HG03575 (cell line): Measurements from ENCODE around the gene SLFN14.

ENCODE experiments used
- ATAC-seq: cut with Tn5 transposase; IDR thresholded peaks from one replicate; pipeline ENCODE4 v1.9.1; 2021; ENCODE audit not compliant: unreplicated experiment, insufficient number of reproducible peaks, low FRiP score; ENCODE audit errors: extremely low read depth

SLFN14 gene

DNA sequence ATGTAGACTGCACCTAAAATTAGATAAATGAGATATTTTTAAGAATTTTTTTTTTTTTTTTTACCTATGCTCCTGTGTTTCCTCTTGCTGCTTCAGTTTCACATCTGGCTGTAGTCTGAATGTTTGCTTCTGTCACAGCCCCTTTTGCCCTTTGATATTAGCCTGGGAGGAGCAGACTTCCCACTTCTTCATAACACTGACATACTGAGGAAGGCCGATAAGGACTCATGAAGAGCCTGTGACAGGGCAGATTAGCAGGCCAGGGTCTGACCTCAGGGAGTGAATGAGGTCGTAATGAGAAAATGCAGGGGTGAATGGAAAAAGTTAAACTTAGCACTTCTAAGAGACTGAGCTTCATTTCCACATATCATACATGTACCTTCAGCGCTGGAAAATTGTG lies at the start of gene SLFN14:
Gene SLFN14, minus strand, starts transcription at position 117 of the 400 bp plus-strand sequence. CDS start 2,757 bp downstream, outside the sequence.
- ATAC-seq, result no peak

DNA sequence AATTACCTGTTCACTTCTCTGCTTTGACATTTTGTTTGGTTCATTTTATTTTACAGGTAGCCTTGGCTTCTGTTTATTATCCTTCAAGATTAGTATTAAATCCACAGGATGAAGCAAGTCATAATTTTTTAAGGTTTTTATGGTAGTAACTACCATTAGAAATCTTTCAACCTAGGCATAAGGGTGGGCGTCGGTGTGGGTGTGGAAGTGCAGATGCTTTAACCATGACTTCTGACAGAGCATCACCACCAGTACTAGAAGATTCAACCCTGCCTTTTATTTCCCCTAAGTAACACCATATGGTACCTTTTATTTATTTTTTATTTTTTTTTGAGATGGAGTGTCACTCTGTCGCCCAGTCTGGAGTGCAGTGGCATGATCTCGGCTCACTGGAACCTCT lies 49.2 kb upstream of the SLFN14 start:
- no peak for ATAC-seq

GRCh38 chr17:35607239-35607847 lies 46.7 kb upstream of the SLFN14 start:
- no peak for ATAC-seq

DNA sequence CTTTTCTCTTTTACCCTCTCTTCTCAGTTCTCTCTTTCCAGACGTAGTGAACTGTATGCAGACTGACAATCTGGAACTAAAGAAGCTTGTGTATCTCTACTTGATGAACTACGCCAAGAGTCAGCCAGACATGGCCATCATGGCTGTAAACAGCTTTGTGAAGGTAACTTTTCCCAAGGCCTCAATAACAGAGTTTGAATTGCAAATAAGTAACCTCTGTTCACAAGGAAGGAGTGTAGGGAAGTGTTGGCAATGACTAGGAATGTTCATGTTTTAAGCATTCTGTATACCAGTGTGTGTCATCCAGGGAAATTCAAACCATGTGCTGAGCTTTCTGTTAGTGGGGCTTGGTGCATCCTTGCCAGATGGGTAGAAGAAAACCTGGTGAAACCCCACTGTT lies 45.1 kb upstream of the SLFN14 start:
- no peak for ATAC-seq

GRCh38 chr17:35603674-35604073 lies 43.1 kb upstream of the SLFN14 start:
- ATAC-seq, result no peak

- no peak for ATAC-seq
Measured at GRCh38 chr17:35597604-35598003, 37.0 kb upstream of the SLFN14 start.

DNA sequence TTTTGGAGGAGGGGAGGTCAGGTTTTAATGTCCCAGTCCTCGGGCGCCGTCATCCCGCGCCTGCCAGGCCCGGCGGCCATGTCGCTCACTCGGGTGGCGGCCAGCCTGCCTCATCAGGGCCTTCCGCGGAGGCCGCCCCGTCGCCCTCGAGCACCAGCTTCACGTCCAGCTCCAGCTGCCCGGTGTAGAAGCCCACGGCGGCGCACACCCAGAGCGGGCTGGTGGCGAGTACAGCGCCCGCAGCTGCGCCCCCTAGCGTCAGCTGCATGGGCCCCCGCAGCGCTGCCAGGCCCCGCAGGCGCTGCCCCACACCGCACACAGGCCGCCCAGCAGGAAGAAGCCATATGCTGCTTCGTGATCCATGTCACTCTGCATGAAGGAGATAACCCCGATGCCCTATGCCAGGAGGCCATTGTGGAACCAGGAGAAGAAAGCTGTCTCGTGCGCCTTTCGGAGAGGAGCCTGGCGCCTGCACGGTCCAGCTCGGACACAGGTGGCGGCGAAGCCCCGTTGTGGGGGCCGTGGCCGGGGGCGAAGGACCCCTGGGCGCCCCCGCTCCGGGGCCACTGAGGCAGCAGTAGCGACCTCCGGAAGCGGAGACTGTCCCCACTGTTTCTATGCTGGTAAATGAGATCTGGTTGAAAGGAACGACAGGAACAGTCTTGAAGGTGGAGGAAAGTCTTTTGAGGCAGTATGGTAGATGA lies 36.1 kb upstream of the SLFN14 start:
- no peak for ATAC-seq

- ATAC-seq, result no peak
Measured at GRCh38 chr17:35596072-35596471, 35.5 kb upstream of the SLFN14 start.

- ATAC-seq, result no peak
Measured at GRCh38 chr17:35588196-35588920, 27.7 kb upstream of the SLFN14 start.

DNA sequence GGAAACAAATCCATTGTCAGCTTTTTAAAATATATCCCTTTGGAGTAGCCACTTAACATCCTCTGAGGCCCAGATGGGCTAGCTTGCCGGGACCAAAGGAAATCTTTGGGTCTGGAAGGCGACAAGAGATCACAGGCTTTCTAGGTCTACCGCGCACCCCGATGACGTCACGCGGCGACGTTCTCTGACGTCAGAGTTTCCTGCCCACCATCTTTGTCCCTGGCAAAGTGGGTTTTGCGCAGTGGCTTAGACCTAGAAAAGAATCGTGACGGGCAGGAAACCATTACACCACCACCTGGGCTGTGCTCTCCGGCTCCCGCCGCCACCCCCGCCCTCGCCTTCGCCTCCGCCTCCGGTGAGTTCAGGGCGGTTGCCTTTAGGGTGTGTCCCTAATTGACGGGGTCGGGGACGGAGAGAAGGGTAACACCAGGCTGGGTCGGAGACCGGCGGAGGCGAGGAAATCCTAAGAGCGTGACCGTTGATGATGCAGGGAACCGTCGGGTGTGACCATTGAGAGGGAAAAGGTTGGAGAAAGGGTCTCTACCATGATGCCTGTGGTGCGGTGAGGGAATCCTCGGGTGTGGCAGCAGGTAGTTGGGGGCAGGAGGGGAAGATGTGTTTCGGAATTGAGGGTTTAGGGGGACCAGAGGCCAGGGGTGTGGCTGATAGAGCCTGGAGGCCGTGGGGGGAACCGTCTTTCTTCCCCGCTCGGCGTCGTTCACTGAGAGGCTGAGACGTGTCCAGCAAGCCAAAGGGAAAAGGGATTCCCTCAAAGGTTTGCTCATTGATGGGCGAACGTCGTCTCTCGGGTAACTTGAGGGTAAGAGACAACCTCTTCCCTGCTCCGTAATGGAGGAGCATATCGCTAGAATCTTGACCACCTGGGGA lies 26.7 kb upstream of the SLFN14 start, which contains the start of gene AP2B1:
Gene AP2B1, plus strand, starts transcription at position 249 of the 888 bp plus-strand sequence. CDS start 6,709 bp downstream, outside the sequence.
- peak; percentile 67 for ATAC-seq

DNA sequence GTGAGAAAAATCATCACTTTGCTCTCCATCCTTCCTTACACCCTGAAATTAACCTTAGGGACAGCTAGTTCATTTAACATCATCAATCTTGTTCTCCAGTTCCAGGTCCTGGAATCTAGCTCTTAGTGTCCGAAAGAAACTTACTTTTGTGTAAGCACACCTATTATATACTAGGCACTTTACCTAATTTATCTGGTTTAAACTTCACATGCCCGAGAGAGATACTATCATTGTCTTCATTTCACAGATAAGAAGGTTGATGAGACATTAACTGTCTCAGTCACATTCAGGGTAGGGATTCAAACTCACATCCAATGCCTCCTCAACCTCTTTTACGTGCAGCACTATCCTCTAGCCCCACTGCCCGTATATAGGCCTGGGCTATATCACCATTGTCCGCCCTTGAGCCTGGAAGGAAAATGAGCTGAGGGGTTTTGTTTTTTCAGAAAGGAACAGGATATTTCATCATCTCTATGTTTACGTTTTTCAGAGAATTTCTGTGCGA lies 26.0 kb upstream of the SLFN14 start:
- no peak for ATAC-seq

GRCh38 chr17:35584061-35584460 lies 23.4 kb upstream of the SLFN14 start:
- ATAC-seq, result no peak

DNA sequence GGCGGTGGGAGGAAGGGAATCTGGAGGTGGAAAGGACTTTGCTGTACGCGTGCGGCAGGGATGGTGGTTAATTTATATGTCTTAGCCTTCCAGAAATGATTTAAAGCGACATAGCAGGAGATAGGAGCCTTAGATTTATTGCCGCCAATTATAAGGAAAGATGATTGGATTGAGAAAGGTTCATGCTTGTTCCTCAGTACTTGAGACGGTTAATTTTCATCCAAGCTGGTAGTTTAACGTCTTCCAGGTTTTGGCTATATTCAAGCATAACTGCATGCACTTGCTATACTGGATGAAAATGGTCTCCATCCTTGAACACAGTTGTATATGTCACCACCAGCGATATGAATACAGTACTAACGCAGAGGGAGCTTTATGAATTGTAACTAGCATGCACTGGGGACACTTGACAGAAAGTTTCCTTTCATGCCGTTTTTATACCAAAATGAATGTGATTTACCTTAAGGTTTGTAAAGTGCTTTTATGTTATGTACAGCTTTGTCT lies 18.4 kb upstream of the SLFN14 start:
- no peak for ATAC-seq

GRCh38 chr17:35578197-35578928 lies 17.7 kb upstream of the SLFN14 start, which contains the start of gene PEX12:
PEX12 (minus strand) TSS chr17:35578571; CDS start chr17:35578021, 550 bp downstream.
- ATAC-seq, result no peak

GRCh38 chr17:35577830-35578196 lies 17.2 kb upstream of the SLFN14 start:
- ATAC-seq, result no peak

DNA sequence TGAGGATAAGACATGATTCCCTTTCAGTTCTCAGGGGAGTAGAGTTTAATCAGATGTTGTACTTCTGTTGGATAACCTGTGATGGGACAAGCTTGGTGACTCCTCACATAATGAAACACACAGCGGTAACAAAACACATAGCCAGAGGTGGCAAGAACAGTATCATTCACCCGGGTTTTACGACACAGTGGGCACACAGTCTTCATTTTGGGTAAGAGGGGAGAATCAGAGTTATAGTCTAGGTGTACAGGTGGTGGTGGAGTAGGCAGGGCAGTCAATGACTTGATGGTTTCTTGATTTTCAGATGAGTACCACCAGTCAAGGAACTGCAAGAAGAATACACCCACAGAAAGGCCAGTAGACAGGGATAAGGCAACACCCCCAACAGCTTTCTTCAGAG lies 15.1 kb upstream of the SLFN14 start:
- ATAC-seq, result no peak

DNA sequence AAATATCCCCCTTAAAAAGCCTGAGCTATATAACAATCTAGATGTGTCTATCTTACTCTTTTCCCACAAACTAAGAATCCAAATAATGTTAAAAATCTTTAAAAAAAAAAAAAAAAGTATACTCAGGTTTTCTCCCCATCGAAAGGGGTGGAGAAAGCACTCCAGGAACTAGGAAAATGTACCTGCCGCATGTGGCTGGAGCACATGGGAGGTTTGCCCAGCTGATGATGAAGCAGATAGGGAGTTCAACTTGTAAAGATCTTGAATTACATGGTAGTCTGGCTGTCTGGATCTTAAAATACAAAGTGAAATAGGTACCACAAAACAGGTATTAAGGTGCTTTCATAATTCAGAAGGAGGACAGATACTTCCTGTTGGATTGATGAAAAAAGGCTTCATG lies 8.8 kb upstream of the SLFN14 start:
- no peak for ATAC-seq

GRCh38 chr17:35568561-35568960 lies 7.9 kb upstream of the SLFN14 start:
- ATAC-seq, result no peak
